Lung (tissue), 12 donors: ENCODE measurements around the gene PRSS12. TPM values are rescaled to one million over a fixed set of nuclear protein-coding genes. Genes with fewer than 3 reads are reported as not detected.

Experiments used
- ATAC-seq: fragments of 200-7000 bp; cut with Tn5 transposase; one replicate; pipeline ENCODE4 v1.9.1; 2020; ENCODE audit warnings: moderate number of reproducible peaks; ENCODE audit not compliant: insufficient read depth, low FRiP score
- DNase-seq, 3 donors: peaks; one replicate each; pipeline ENCODE4 v3.0.0-alpha.2; 2013 to 2017
- H3K27ac ChIP-seq, 2 donors: one replicate each; pipeline ENCODE4 v1.5.1; 2013; ENCODE audit warnings: mild to moderate bottlenecking in 2 of 2, moderate library complexity in 2 of 2, control low read depth in 1 of 2, inconsistent platforms in 1 of 2, low read depth in 1 of 2, low read length in 1 of 2
- H3K27me3 ChIP-seq, 3 donors: one replicate each; pipeline ENCODE4 v1.5.1; 2013; ENCODE audit warnings: low read length in 2 of 3; ENCODE audit not compliant: control insufficient read depth in 3 of 3, insufficient read depth in 3 of 3
- H3K36me3 ChIP-seq, 4 donors: one replicate each; pipeline ENCODE4 v1.5.1; 2013; ENCODE audit warnings: low read length in 4 of 4, mild to moderate bottlenecking in 1 of 4, moderate library complexity in 1 of 4; ENCODE audit not compliant: control insufficient read depth in 4 of 4, insufficient read depth in 4 of 4
- H3K4me1 ChIP-seq, 5 donors: one replicate each; pipeline ENCODE4 v1.5.1; 2013; ENCODE audit warnings: low read length in 5 of 5, mild to moderate bottlenecking in 2 of 5, moderate library complexity in 1 of 5; ENCODE audit not compliant: control insufficient read depth in 5 of 5, insufficient read depth in 5 of 5
- H3K4me3 ChIP-seq: one replicate; pipeline ENCODE4 v1.5.1; 2013; ENCODE audit warnings: mild to moderate bottlenecking, control low read depth, moderate library complexity
- H3K9ac ChIP-seq, 2 donors: one replicate each; pipeline ENCODE4 v1.5.1; 2013; ENCODE audit warnings: low read length in 2 of 2, control low read depth in 1 of 2; ENCODE audit not compliant: insufficient read depth in 1 of 2
- H3K9me3 ChIP-seq, 4 donors: one replicate each; pipeline ENCODE4 v1.5.1; 2013; ENCODE audit warnings: low read length in 3 of 4, mild to moderate bottlenecking in 1 of 4, moderate library complexity in 1 of 4; ENCODE audit not compliant: control insufficient read depth in 4 of 4, insufficient read depth in 3 of 4
- WGBS, 2 donors: extraction: QIAGEN DNeasy Blood & Tissue Kit; methylation state at CpG; one replicate each; pipeline ENCODE4 v1.1.7; 2013; 5-methylcytosine and 5-hydroxymethylcytosine counted together
- polyA plus RNA-seq, 2 donors: library from polyadenylated mRNA; stranded (reverse); fragments of 200-250 nt; gene quantifications; one replicate each; pipeline ENCODE4 v1.2.1, GENCODE V29; 2013
- total RNA-seq, 2 donors: library from RNA; depleted of rRNA in 1 of 2; stranded (reverse); fragments of >200 nt in 1 of 2; gene quantifications; one replicate each; pipeline ENCODE4 v1.2.1, GENCODE V29; 2014 to 2021
- TF ChIP-seq, protein P1 (sequence below): IDR thresholded peaks from 2 replicates; pipeline ENCODE4 v1.5.1; 2012; ENCODE audit warnings: mild to moderate bottlenecking; ENCODE audit errors: control extremely low read depth, extremely low read depth
- donor health status: control.
- donor health status: control.
- donor health status: Bipolar disorder and iron deficiency.
- donor health status: healthy.
- donor health status: DM: yes; HTN: yes; CAD: no.

The PRSS12 gene
- total and polyA plus RNA-seq, 4 donors = 2.9 to 55.0 (median 8.2) TPM

DNA sequence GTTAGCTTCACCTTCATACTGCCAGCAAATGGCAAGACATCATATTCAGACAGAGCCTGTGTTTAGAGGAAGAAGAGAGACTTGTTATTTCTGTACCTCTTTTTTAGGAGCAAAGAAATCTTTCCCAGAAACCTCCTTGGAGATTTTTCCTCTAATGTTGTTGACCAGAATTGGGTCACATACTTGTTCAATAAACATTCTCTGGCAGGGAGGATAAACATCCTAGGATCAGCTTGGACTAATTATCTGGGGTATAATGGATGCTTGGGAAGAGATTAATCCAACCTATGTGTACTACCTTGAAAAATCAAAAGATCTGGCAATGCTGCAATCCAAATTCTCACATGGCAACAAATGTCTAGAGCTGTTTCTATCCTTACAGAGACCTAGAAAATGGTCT is 8.4 kb upstream of the PRSS12 start:
- TF ChIP-seq, protein P1, sequence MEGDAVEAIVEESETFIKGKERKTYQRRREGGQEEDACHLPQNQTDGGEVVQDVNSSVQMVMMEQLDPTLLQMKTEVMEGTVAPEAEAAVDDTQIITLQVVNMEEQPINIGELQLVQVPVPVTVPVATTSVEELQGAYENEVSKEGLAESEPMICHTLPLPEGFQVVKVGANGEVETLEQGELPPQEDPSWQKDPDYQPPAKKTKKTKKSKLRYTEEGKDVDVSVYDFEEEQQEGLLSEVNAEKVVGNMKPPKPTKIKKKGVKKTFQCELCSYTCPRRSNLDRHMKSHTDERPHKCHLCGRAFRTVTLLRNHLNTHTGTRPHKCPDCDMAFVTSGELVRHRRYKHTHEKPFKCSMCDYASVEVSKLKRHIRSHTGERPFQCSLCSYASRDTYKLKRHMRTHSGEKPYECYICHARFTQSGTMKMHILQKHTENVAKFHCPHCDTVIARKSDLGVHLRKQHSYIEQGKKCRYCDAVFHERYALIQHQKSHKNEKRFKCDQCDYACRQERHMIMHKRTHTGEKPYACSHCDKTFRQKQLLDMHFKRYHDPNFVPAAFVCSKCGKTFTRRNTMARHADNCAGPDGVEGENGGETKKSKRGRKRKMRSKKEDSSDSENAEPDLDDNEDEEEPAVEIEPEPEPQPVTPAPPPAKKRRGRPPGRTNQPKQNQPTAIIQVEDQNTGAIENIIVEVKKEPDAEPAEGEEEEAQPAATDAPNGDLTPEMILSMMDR = no peak
- DNase-seq = no peak
- Histone ChIP-seq H3K27me3 (no peaks in the 10 kb centered on the region), H3K27ac (no peak overlapping the region), H3K9ac (no peak overlapping the region), H3K36me3 (no peaks in the 10 kb centered on the region), H3K4me3 (no peak overlapping the region), H3K4me1 (peaks cover 0 to 9% (median 6%) of the 10 kb centered on the region in 5 donors), H3K9me3 (no peaks in the 10 kb centered on the region)
- no peak for ATAC-seq

DNA sequence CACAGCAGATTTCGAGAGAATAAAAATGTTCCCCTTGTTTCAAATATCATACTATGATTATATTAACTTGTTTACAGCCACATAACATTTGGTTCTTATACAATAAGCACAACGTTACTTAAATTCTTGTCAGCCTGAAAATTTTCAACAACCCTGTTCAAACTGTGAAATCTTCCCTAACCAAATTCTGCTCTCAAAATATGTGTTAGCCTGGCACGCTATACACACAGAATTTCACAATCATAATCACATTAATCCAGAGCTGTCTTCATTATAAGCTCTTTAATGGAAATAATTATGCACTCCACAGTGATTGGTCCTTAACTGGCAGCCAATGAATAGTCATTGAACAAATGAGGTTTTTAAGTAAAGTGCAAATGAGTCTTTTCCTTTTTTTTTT is 7.3 kb upstream of the PRSS12 start:
- H3K4me1 ChIP-seq = peaks cover 0 to 17% (median 6%) of the 10 kb centered on the region in 5 donors
- 77 to 85% methylated on average over 3 of the region's 3 CpGs for WGBS, 2 donors
- no peak overlapping the region for H3K27ac ChIP-seq
- H3K9me3 ChIP-seq = no peaks in the 10 kb centered on the region
- H3K27me3 ChIP-seq = no peaks in the 10 kb centered on the region
- ATAC-seq (no peak), DNase-seq (peak in 2 of 3 donors; percentile 19 to 48)
- TF ChIP-seq, protein P1 = no peak
- H3K36me3 ChIP-seq = no peaks in the 10 kb centered on the region
- H3K4me3 ChIP-seq = no peak overlapping the region
- no peak overlapping the region for H3K9ac ChIP-seq

GRCh38 chr4:118357601-118358000 is 4.8 kb upstream of the PRSS12 start:
- Histone ChIP-seq H3K27me3 (peaks cover 0 to 12% (median 2%) of the 10 kb centered on the region in 3 donors), H3K9ac (peak overlapping the region in 1 of 2 donors; percentile 11), H3K9me3 (peaks cover 0 to 2% (median 0%) of the 10 kb centered on the region in 4 donors), H3K4me1 (peaks cover 0 to 23% (median 11%) of the 10 kb centered on the region in 5 donors), H3K27ac (no peak overlapping the region), H3K36me3 (no peaks in the 10 kb centered on the region), H3K4me3 (no peak overlapping the region)
- WGBS, 2 donors = 41 to 59% methylated on average over 2 of the region's 2 CpGs
- TF ChIP-seq, protein P1 = no peak
- ATAC-seq = no peak
- DNase-seq = peak in 2 of 3 donors; percentile 63 to 84

GRCh38 chr4:118356731-118357130 is 3.9 kb upstream of the PRSS12 start:
- no peak overlapping the region for H3K4me3 ChIP-seq
- H3K27me3 ChIP-seq = peaks cover 0 to 15% (median 3%) of the 10 kb centered on the region in 3 donors
- DNase-seq = no peak
- H3K9me3 ChIP-seq = peaks cover 0 to 2% (median 0%) of the 10 kb centered on the region in 4 donors
- no peaks in the 10 kb centered on the region for H3K36me3 ChIP-seq
- no peak for ATAC-seq
- H3K27ac ChIP-seq = no peak overlapping the region
- 76 to 81% methylated on average over 1 of the region's 1 CpG for WGBS, 2 donors
- TF ChIP-seq, protein P1 = no peak
- peaks cover 0 to 23% (median 11%) of the 10 kb centered on the region in 5 donors for H3K4me1 ChIP-seq
- H3K9ac ChIP-seq = no peak overlapping the region
